Activated T-cell treated with anti-CD3 and anti-CD28 coated beads for 48 hours (primary cell): ENCODE data around the gene SEC61B.
"Not testable (repeated sequence)": the region's sequence is repeated elsewhere in the genome, so short reads cannot be mapped to it uniquely, and the experiment has no call there.

Source experiments
- DNase-seq: peaks from one replicate; pipeline ENCODE4 v3.0.0-alpha.2; 2020; ENCODE audit warnings: low read depth

SEC61B gene

GRCh38 chr9:99237849-99238248 lies 15.8 kb downstream of the SEC61B start:
- DNase-seq, result not testable (repeated sequence)

GRCh38 chr9:99238331-99238730 lies 16.2 kb downstream of the SEC61B start:
- DNase-seq, result no peak

- DNase-seq, result no peak
Observed at GRCh38 chr9:99239341-99240060, 17.4 kb downstream of the SEC61B start.

- DNase-seq, result no peak
Observed at GRCh38 chr9:99241106-99241505, 19.0 kb downstream of the SEC61B start.

GRCh38 chr9:99244344-99245260 lies 22.5 kb downstream of the SEC61B start:
- DNase-seq, result no peak

GRCh38 chr9:99249619-99250018 lies 27.5 kb downstream of the SEC61B start:
- DNase-seq, result no peak

- no peak for DNase-seq
Observed at GRCh38 chr9:99251157-99251556, 29.1 kb downstream of the SEC61B start.

GRCh38 chr9:99253134-99253533 lies 31.1 kb downstream of the SEC61B start:
- peak; percentile 37 for DNase-seq

GRCh38 chr9:99253772-99254431 lies 31.8 kb downstream of the SEC61B start:
- peak; percentile 84 for DNase-seq

- DNase-seq, result no peak
Observed at GRCh38 chr9:99255651-99256050, 33.6 kb downstream of the SEC61B start.

GRCh38 chr9:99257723-99258389 lies 35.8 kb downstream of the SEC61B start:
- DNase-seq, result no peak

GRCh38 chr9:99259231-99259918 lies 37.3 kb downstream of the SEC61B start:
- DNase-seq, result no peak

- no peak for DNase-seq
Observed at GRCh38 chr9:99261923-99262322, 39.8 kb downstream of the SEC61B start.

- no peak for DNase-seq
Observed at GRCh38 chr9:99262949-99263418, 40.9 kb downstream of the SEC61B start.

- no peak for DNase-seq
Observed at GRCh38 chr9:99264070-99264680, 42.1 kb downstream of the SEC61B start.

GRCh38 chr9:99265691-99266090 lies 43.6 kb downstream of the SEC61B start:
- DNase-seq, result no peak

GRCh38 chr9:99266255-99267023 lies 44.4 kb downstream of the SEC61B start:
- DNase-seq, result peak; percentile 54

- DNase-seq, result no peak
Observed at GRCh38 chr9:99269416-99269815, 47.3 kb downstream of the SEC61B start.

GRCh38 chr9:99270491-99270890 lies 48.4 kb downstream of the SEC61B start:
- no peak for DNase-seq

- no peak for DNase-seq
Observed at GRCh38 chr9:99272836-99273235, 50.8 kb downstream of the SEC61B start.
